Pulmonary artery endothelial cell (primary cell): Measurements from ENCODE around the gene SPECC1. TPM values are rescaled to one million over a fixed set of nuclear protein-coding genes. Genes with fewer than 3 reads are reported as not detected.

Source experiments
- DNase-seq: peaks from one replicate; pipeline ENCODE4 v3.0.0-alpha.2; 2011; ENCODE audit warnings: low read depth, low spot score
- total RNA-seq: library from RNA; depleted of rRNA; stranded (reverse); fragments of >200 nt; gene quantifications from 2 replicates; pipeline ENCODE4 v1.2.3, GENCODE V29; 2014

Gene SPECC1
- total RNA-seq, 1 donor from 2014 or later = 1.1 TPM

GRCh38 chr17:20270369-20270768 is 261.2 kb downstream of the SPECC1 start:
- DNase-seq = no peak

GRCh38 chr17:20271011-20271610 is 262.0 kb downstream of the SPECC1 start:
- no peak for DNase-seq

- DNase-seq = no peak
These were observed 264.8 kb downstream of the SPECC1 start for GRCh38 chr17:20273741-20274500.

- no peak for DNase-seq
These were observed 266.5 kb downstream of the SPECC1 start for GRCh38 chr17:20275653-20276052.

GRCh38 chr17:20276421-20276820 is 267.3 kb downstream of the SPECC1 start:
- no peak for DNase-seq

- DNase-seq = no peak
These were observed 269.6 kb downstream of the SPECC1 start for GRCh38 chr17:20278805-20279204.

GRCh38 chr17:20279631-20280030 is 270.5 kb downstream of the SPECC1 start:
- no peak for DNase-seq

GRCh38 chr17:20280051-20280450 is 270.9 kb downstream of the SPECC1 start:
- no peak for DNase-seq

GRCh38 chr17:20280851-20281250 is 271.7 kb downstream of the SPECC1 start:
- DNase-seq = no peak

- no peak for DNase-seq
These were observed 272.7 kb downstream of the SPECC1 start for GRCh38 chr17:20281860-20282259.

GRCh38 chr17:20282526-20283308 is 273.6 kb downstream of the SPECC1 start:
- no peak for DNase-seq

- DNase-seq = no peak
These were observed 274.9 kb downstream of the SPECC1 start for GRCh38 chr17:20284022-20284421.

GRCh38 chr17:20284570-20285295 is 275.6 kb downstream of the SPECC1 start:
- no peak for DNase-seq

- DNase-seq = no peak
These were observed 280.8 kb downstream of the SPECC1 start for GRCh38 chr17:20289984-20290383.

- no peak for DNase-seq
These were observed 282.7 kb downstream of the SPECC1 start for GRCh38 chr17:20291853-20292252.

- no peak for DNase-seq
These were observed 284.3 kb downstream of the SPECC1 start for GRCh38 chr17:20293501-20293900.

GRCh38 chr17:20294120-20294519 is 285.0 kb downstream of the SPECC1 start:
- DNase-seq = no peak

GRCh38 chr17:20299013-20299412 is 289.9 kb downstream of the SPECC1 start:
- DNase-seq = no peak

- no peak for DNase-seq
These were observed 291.3 kb downstream of the SPECC1 start for GRCh38 chr17:20300436-20300934.

GRCh38 chr17:20302246-20302917 is 293.2 kb downstream of the SPECC1 start:
- DNase-seq = no peak

- DNase-seq = no peak
These were observed 295.8 kb downstream of the SPECC1 start for GRCh38 chr17:20304961-20305360.
